Activated CD4-positive, alpha-beta T cell treated with anti-CD3 and anti-CD28 coated beads, Interleukin-2, amount 10 ng/mL, durations not matched to agents 24 days and 14 days (primary cell): ENCODE measurements around the gene ALX4. TPM values are rescaled to one million over a fixed set of nuclear protein-coding genes. Genes with fewer than 3 reads are reported as not detected.

Experiments used
- DNase-seq: peaks from one replicate; pipeline ENCODE4 v3.0.0; 2022
- H3K27ac Mint-ChIP-seq: one replicate; pipeline ENCODE4 v1.8.0; 2022; ENCODE audit warnings: mild to moderate bottlenecking, mixed read lengths
- H3K27me3 Mint-ChIP-seq: one replicate; pipeline ENCODE4 v1.8.0; 2022; ENCODE audit warnings: mixed read lengths
- H3K36me3 Mint-ChIP-seq: one replicate; pipeline ENCODE4 v1.8.0; 2022; ENCODE audit warnings: low read depth, mild to moderate bottlenecking, mixed read lengths
- H3K4me1 Mint-ChIP-seq: one replicate; pipeline ENCODE4 v1.8.0; 2021; ENCODE audit warnings: mixed read lengths
- H3K4me3 Mint-ChIP-seq: one replicate; pipeline ENCODE4 v1.8.0; 2022; ENCODE audit warnings: mild to moderate bottlenecking, moderate library complexity, mixed read lengths
- H3K9me3 Mint-ChIP-seq: one replicate; pipeline ENCODE4 v1.8.0; 2021; ENCODE audit warnings: mixed read lengths
- intact Hi-C: fragments of 100-400 bp; cut with micrococcal nuclease; formaldehyde crosslinking; loops from one replicate; pipeline ENCODE4 v1.15.1; 2023
- total RNA-seq: library from RNA; stranded (reverse); gene quantifications from 2 replicates; pipeline ENCODE4 v1.2.3, GENCODE V29; 2022

The ALX4 gene
- not detected in 2 replicates for total RNA-seq

DNA sequence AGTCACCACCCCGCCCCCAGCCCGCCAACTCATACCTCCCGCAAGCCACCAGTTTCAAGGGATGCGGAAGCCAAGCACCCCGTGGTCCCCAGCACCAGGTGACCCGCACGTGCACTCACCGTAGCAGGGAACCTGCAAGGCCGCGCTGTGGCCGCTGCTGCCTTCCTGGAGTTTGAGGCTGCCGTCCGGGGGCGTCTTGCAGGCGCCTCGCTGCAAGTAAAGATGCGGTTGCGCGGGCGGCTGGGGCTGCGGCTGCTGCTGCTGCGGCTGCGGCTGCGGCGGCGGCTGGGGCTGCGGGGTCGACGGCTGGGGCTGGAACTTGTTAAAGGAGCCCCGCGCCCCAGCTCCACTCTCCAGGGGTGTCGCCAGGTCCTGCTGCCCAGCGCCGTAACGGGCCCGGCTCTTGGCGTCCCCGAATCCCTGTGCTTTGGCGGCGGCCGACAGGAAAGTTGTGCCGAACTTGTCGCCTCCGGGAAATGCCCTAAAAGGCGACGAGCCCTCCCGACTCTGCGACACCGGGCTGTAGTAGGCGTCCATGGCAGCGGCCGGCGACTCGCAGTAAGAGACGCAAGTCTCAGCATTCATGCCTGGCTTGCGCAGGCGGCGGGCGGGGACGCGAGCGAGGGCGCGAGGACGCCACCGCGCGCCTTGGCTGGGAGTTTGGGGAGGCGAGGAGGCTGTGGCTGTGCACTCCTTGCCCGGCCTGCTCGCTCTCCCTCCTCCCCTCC, at the start of gene ALX4:
Gene ALX4 (minus strand): TSS at position 662 of the 728 bp plus-strand sequence. CDS start 77 bp downstream, at position 585.
- Mint-ChIP-seq H3K4me3 (peak within 1 kb of the TSS; percentile 50), H3K4me1 (peaks cover 28% of the 10 kb centered on the region), H3K27me3 (peaks cover 93% of the 10 kb centered on the region), H3K36me3 (no peaks in the 10 kb centered on the region), H3K9me3 (no peaks in the 10 kb centered on the region), H3K27ac (peak within 1 kb of the TSS; percentile 41)
- DNase-seq: peak; percentile 77
- intact Hi-C loops: loop anchor here (1.0 to 5.0 kb wide), 2 partner anchors 11 to 732 kb away; no protein-coding TSS in a partner anchor

DNA sequence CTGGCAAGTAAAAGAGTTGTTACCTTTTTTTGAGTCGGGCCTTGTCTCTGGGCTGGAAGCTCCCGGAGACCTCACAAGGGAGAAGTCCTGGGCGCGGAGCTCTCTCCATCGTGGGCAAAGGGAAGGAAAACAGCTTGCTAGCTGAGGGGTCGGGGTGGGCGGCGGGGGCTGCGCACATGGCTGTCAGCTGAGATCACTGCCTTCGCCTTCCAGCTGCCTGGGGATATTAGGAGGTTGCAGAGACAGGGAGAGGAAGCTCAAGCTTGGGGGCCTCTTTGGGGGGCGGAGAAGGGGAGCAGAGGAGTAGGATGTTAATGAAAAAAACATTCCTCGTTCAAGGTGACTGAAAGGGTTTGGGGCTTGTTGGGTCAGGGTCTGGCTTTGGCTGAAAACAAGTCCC, 49.2 kb upstream of the ALX4 start:
- no peak for DNase-seq
- no peaks in the 10 kb centered on the region for H3K36me3 Mint-ChIP-seq
- H3K4me3 Mint-ChIP-seq: no peak overlapping the region
- intact Hi-C loops: no loop called here
- H3K27me3 Mint-ChIP-seq: no peaks in the 10 kb centered on the region
- no peaks in the 10 kb centered on the region for H3K9me3 Mint-ChIP-seq
- H3K4me1 Mint-ChIP-seq: no peaks in the 10 kb centered on the region
- H3K27ac Mint-ChIP-seq: no peak overlapping the region

DNA sequence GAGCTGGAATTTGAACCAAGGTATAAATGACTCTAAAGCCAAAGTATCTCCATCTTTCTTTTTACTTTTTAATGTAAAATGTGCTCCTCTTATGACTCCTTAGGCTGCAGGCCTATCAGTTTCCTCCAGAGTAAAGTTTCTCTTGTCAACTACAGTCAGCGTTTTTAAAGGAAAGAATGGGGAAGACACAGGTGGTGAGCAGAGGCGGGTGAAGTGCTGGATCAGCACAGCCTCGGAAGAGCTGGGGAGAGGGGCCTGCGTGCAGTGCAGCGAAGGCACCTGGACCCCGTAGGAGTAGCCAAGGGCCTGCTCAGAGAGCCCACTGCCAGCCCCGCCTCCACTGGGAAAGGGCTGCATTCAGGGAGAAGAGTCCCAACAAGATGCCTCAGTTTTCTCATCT, 48.8 kb upstream of the ALX4 start:
- Mint-ChIP-seq H3K36me3 (no peaks in the 10 kb centered on the region), H3K27ac (no peak overlapping the region), H3K4me1 (no peaks in the 10 kb centered on the region), H3K9me3 (no peaks in the 10 kb centered on the region), H3K27me3 (no peaks in the 10 kb centered on the region), H3K4me3 (no peak overlapping the region)
- DNase-seq: no peak
- intact Hi-C loops: no loop called here

DNA sequence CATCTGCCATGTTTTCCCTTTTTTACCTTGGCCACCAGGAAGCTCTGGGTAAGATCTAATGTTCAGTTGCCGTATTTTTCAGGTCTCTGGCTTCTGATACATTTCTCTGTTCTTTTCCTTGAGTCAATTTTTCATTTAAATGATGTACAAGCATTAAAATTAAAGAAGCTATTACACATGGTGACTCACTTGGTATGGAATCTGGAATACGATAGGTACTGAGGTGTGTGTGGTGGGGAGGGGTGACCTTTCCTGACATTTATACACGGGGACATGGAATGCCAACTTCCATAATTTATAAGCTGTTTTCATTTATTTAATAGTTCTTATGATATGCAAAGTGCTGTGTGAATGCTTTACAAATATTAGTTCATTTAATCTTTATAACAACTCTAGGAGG, 47.8 kb upstream of the ALX4 start:
- no peak for DNase-seq
- H3K27ac Mint-ChIP-seq: no peak overlapping the region
- no peak overlapping the region for H3K4me3 Mint-ChIP-seq
- intact Hi-C loops: no loop called here
- H3K27me3 Mint-ChIP-seq: peaks cover 1% of the 10 kb centered on the region
- H3K36me3 Mint-ChIP-seq: no peaks in the 10 kb centered on the region
- no peaks in the 10 kb centered on the region for H3K4me1 Mint-ChIP-seq
- no peaks in the 10 kb centered on the region for H3K9me3 Mint-ChIP-seq

DNA sequence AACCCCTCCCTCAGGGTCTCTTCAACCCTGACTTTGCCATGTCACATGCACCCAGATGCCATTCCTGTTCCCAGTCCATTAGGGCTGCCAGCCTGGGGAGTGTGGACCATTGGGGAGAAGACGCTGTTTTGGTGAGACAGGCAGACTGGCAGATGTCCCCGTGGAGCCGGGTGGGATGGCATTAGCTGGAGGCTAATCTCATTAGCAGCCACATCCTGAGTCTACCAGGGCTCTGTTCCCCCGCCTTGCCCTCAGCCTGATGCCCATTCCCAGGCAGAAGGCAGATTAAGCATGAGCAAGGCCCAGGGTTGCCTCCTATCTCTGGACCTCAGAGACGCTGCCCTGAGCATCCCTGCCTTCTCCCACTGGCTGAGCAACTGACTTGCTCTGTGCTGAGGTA, 46.4 kb upstream of the ALX4 start:
- intact Hi-C loops: no loop called here
- no peak overlapping the region for H3K27ac Mint-ChIP-seq
- DNase-seq: no peak
- no peak overlapping the region for H3K4me3 Mint-ChIP-seq
- H3K4me1 Mint-ChIP-seq: no peaks in the 10 kb centered on the region
- no peaks in the 10 kb centered on the region for H3K36me3 Mint-ChIP-seq
- no peaks in the 10 kb centered on the region for H3K9me3 Mint-ChIP-seq
- H3K27me3 Mint-ChIP-seq: peaks cover 6% of the 10 kb centered on the region

DNA sequence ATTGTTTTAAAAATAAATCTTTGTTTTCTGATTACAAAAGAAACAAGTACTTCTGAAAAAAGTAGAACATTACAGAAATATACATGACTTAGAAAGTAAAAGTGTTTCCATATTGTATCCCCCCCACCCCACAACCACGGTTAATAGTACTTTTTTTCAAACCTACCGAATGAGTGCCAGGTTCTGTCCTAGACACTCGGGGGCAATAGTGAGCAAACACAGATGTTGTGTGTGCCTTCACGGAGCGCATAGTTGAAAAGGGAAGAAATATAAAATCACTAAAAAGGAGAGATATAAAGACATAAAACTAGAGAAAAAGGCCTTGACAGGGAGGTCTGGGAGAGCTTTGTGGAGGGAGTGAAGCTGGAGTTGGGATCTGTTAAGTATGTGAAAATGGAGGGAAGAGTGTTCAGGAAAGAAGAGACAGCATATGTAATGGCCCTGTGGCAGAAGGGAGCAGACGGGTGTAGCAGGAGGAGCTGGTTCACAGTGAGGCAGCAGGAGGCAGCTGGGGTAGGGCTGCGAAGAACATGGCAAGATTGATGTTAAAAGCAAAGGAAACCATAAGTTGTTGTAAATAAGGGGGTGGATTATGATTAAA, 42.1 kb upstream of the ALX4 start:
- Mint-ChIP-seq H3K9me3 (no peaks in the 10 kb centered on the region), H3K27me3 (peaks cover 14% of the 10 kb centered on the region), H3K4me3 (no peak overlapping the region), H3K27ac (no peak overlapping the region), H3K36me3 (no peaks in the 10 kb centered on the region), H3K4me1 (no peaks in the 10 kb centered on the region)
- intact Hi-C loops: no loop called here
- no peak for DNase-seq

DNA sequence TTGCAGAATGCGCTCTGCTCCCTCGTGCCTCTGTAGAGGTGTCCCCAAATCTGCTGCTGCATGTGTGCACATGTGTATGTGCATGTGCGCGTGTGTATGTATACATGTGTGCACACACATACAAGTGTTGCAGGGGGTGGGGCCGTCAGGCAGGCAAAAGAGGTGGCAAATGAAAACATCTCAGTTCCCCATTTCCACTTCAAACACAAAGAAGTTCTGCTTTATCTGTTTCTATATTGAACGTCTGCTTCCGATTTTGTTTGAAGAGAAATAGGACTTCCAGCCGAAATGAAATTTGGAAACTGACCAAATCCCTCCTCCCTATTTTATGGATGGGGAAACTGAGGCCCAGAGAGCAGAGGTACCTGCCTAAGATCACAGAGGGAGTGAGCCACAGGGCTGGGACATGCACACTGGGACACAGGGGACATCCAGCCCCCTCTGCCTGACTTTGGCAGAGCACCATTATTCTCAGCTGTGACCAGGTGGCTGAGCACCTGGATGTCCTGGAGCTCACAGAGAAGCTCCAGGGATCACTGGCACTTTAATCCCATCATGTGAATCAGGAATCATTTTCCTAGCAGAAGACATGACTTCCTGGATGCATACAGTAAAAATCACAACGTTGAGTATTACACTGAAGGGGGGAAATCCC, 41.2 kb upstream of the ALX4 start:
- Mint-ChIP-seq H3K36me3 (no peaks in the 10 kb centered on the region), H3K9me3 (no peaks in the 10 kb centered on the region), H3K4me1 (no peaks in the 10 kb centered on the region), H3K4me3 (no peak overlapping the region), H3K27ac (no peak overlapping the region), H3K27me3 (peaks cover 14% of the 10 kb centered on the region)
- no peak for DNase-seq
- intact Hi-C loops: no loop called here

DNA sequence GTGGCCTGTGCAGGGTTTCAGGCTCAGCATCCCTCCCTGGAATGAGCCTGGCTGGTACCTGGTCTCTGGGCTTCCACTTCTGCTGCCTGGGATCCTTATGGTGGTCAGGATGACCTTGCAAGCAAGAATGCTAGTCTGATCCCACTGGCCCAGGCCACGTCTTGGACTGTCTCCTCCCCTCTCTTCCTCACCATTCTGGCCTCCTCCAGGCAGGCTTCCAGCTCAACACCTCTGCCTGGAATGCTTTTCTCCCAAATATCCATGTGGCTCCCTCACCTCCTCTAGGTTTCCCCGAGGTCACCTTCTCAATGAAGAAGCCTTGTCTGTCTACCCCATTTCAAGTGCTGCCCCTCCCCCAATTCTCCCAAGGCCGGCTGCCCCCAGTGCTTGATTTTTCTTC, 39.4 kb upstream of the ALX4 start:
- Mint-ChIP-seq H3K27me3 (peaks cover 14% of the 10 kb centered on the region), H3K4me3 (no peak overlapping the region), H3K9me3 (no peaks in the 10 kb centered on the region), H3K27ac (no peak overlapping the region), H3K4me1 (no peaks in the 10 kb centered on the region), H3K36me3 (no peaks in the 10 kb centered on the region)
- no peak for DNase-seq
- intact Hi-C loops: no loop called here

DNA sequence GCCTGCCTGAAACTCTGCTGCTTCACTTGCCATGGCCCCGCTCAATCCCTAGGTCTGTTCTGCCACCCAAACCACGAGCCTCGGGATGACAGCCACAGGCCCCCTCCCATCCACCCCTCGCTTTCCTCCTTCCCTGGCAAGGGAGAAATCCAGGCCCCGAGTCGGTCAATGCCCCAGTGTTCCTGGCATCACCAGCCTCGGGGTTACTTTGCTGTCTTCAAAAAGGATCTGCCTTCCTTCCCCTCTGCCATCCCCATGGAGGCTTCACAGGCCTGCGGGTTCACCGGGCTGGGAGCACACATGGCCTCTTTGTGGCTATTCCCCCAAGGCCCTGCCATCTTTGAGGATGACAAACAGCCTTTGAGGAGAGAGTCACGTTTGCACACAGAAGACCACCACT, 38.8 kb upstream of the ALX4 start:
- no peak overlapping the region for H3K27ac Mint-ChIP-seq
- H3K4me3 Mint-ChIP-seq: no peak overlapping the region
- intact Hi-C loops: no loop called here
- no peak for DNase-seq
- peaks cover 14% of the 10 kb centered on the region for H3K27me3 Mint-ChIP-seq
- no peaks in the 10 kb centered on the region for H3K36me3 Mint-ChIP-seq
- H3K4me1 Mint-ChIP-seq: no peaks in the 10 kb centered on the region
- no peaks in the 10 kb centered on the region for H3K9me3 Mint-ChIP-seq

DNA sequence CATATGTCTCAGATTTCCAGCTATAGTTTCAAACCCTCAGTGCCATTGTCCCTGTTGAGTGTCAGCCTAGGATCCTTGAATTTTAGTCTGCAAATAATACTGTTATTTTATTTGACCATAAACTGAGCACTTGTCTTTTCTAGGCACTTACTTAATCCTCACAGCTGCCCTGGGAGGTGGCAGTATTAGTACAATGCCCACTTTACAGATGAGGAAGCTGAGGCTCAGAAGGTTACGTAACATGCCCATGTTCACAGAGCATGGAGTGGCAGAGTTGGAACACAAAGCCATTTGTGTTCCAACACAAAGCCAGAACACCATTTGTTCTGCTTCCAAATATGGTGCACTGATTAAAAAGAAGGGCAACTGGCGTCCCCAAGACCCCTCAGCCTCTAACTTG, 38.2 kb upstream of the ALX4 start:
- Mint-ChIP-seq H3K27me3 (peaks cover 14% of the 10 kb centered on the region), H3K9me3 (no peaks in the 10 kb centered on the region), H3K36me3 (no peaks in the 10 kb centered on the region), H3K4me3 (no peak overlapping the region), H3K4me1 (no peaks in the 10 kb centered on the region), H3K27ac (no peak overlapping the region)
- intact Hi-C loops: no loop called here
- DNase-seq: no peak

DNA sequence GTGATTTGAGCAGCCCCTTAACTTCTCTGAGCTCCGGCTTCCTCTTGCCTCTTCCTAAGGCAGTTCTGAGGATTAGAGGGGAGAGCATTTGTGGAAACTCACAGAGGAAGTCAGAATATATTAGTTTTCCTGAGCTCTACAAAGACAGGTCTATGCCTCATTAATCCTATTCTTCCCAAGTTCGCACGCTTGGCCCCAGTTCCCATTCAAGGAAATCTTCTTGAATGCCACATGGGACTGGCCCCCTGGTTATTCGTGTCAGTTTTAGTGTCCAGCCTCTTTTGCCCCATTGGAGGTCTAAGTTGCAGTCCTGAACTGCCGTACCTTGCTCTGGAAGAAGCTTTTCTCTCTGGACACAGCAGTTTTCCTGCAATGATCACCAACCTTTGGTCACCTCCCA, 37.6 kb upstream of the ALX4 start:
- H3K4me1 Mint-ChIP-seq: no peaks in the 10 kb centered on the region
- peaks cover 12% of the 10 kb centered on the region for H3K27me3 Mint-ChIP-seq
- no peak overlapping the region for H3K4me3 Mint-ChIP-seq
- no peaks in the 10 kb centered on the region for H3K36me3 Mint-ChIP-seq
- H3K9me3 Mint-ChIP-seq: no peaks in the 10 kb centered on the region
- intact Hi-C loops: no loop called here
- no peak for DNase-seq
- H3K27ac Mint-ChIP-seq: no peak overlapping the region

DNA sequence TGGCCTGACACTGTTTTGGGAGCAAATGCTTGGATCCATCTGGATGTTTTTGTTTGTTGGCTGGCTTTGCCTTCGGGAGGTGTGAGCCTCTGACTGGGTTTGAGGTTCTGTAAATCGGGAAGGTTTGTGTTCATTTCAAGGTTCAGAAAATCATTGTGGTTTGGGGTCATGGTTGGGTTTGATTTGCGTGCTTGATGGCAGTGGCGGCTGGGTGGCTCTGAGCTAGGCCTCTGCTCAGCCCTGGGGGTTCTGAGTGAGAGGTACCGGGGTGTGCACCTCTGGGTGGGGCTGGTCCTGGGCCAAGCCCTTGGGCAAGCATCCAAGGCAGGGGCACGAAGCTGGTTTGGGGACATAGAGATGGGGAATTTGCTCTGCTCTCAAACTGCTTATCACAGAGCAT, 37.0 kb upstream of the ALX4 start:
- no peaks in the 10 kb centered on the region for H3K4me1 Mint-ChIP-seq
- H3K27me3 Mint-ChIP-seq: peaks cover 12% of the 10 kb centered on the region
- no peak overlapping the region for H3K4me3 Mint-ChIP-seq
- DNase-seq: no peak
- H3K36me3 Mint-ChIP-seq: no peaks in the 10 kb centered on the region
- H3K27ac Mint-ChIP-seq: no peak overlapping the region
- H3K9me3 Mint-ChIP-seq: no peaks in the 10 kb centered on the region
- intact Hi-C loops: no loop called here

DNA sequence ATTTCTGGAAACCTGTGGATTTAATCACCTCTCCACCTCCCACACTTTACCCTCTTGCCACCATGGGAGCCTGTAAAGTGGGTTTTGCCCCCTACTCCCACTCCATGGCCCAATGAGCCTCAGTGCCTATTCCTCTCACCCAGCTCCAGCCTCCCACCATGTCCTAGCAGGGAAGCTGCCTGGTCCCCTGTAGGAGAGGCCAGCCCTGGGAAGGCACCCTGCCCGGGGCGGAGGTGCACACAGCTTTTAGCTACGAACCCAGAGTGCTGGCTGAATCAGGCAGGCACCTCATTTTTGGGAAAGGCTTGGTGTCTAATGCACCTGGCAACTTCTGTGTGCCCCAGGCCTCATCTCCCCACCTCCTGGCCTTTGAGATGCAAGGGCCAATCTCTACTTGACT, 35.8 kb upstream of the ALX4 start:
- no peak for DNase-seq
- H3K36me3 Mint-ChIP-seq: no peaks in the 10 kb centered on the region
- H3K4me1 Mint-ChIP-seq: no peaks in the 10 kb centered on the region
- H3K27ac Mint-ChIP-seq: no peak overlapping the region
- intact Hi-C loops: no loop called here
- H3K4me3 Mint-ChIP-seq: no peak overlapping the region
- H3K9me3 Mint-ChIP-seq: no peaks in the 10 kb centered on the region
- peaks cover 14% of the 10 kb centered on the region for H3K27me3 Mint-ChIP-seq

DNA sequence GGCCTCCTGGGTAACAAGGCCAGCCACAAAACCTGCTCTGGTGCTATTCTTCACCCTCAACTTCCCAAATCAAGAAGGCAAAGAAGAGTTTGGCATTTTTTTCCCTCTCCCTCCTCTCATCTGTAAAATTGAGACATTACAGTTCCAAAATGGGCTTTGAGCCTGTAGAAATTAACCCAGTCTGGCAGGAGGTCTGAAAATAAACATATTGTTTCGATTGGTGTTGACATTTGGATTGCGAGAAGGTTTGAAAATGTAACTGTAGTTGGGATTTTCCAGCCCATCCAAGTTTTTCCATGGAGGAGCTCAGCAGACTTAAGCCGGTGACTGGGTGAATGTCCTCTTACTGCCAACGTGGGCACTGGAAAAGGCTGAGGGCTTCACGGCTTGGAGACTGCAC, 35.0 kb upstream of the ALX4 start:
- intact Hi-C loops: no loop called here
- Mint-ChIP-seq H3K9me3 (no peaks in the 10 kb centered on the region), H3K36me3 (no peaks in the 10 kb centered on the region), H3K4me1 (no peaks in the 10 kb centered on the region), H3K4me3 (no peak overlapping the region), H3K27ac (no peak overlapping the region), H3K27me3 (peaks cover 10% of the 10 kb centered on the region)
- DNase-seq: no peak
